Colon (tissue), 2 donors: Measurements from ENCODE around the gene MMP14.
"Not testable (repeated sequence)": the region's sequence is repeated elsewhere in the genome, so short reads cannot be mapped to it uniquely, and the experiment has no call there.

ENCODE experiments used
- FAIRE-seq: peaks from 2 replicates; lab custom pipeline; 2012; peaks lifted over from hg19 to GRCh38; lab: Jason Lieb, UNC
- donor health status: control.
- donor health status: control.

The MMP14 gene

DNA sequence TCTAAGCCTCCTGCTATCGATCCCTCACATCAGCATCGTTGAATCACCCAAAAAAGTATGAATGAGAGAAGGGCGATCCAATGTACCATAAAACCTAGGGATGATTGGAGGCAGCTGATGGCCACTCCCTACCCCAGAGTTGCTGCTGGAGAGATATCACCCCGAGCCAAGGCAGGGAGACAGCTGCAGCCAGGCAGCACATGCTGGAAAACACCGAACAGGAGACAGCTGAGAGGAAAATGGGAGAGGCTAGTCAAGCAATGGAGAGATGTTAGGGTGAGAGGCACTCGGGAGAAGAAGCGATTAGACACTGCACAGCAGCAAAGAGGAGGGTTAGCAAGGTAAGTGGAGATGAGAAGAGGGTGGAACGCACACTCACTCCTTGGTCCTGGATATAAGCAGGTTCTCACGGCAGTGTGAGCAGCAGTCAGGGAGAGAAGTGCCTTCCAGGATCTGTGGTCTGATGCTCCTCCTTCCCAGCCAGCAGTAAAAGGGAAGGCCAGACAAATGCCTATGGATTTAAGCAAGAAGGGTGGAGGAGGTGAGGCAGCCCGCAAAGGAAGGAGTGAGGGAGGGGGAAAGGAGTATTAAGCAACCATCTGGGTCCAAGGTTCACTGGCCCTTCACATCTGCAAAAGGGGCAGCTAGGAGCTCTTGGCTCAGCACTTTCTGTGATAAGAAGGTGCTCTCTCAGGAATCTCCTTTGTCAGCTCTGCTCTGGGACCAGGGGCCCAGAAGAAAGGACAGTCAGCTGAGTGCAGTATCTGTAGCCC lies 21.3 kb upstream of the MMP14 start, which contains the start of gene SLC7A7:
Gene SLC7A7, minus strand, starts transcription at position 495 of the 773 bp plus-strand sequence. CDS start 2,037 bp downstream, outside the sequence.
- no peak for FAIRE-seq

DNA sequence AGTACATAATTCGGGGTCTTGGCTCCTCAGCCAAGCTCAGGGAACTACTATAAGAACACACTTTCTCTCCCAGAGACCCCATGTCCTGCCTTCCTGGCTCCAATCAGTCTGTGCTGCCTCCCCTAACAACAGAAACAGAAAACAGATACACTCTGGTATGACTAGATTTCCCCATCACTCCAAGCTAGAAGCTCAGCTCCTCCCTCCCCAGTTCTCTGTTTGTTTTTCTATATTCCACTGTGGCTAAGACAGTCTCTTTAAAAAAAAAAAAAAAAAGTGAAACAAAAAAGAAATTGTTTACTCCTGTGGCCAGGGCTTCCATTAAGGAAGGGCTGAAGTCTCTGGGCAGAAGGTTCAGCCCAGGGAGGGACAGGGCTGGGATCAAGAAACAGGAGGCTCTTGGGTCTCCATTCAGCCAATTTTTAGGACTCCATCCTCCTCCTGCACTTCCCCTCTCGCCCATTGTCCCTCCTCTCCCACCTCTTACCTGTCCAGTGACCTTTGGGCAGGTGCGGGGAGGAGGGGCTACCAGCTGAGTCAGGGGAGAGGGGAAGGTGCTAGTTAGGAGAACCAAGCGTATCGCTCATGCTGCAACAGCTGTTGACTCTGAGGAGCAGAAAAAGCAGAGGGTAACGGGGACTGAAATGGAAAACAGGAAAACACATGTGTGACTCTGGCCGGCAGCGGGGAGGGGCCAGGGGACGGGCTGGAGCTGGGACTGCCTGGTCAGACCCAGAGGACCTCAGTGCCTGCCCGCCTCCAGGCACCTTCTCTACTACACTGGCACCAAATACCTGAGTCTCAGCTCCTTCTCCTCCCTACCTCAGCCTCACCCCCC lies 17.0 kb upstream of the MMP14 start:
- no peak for FAIRE-seq

DNA sequence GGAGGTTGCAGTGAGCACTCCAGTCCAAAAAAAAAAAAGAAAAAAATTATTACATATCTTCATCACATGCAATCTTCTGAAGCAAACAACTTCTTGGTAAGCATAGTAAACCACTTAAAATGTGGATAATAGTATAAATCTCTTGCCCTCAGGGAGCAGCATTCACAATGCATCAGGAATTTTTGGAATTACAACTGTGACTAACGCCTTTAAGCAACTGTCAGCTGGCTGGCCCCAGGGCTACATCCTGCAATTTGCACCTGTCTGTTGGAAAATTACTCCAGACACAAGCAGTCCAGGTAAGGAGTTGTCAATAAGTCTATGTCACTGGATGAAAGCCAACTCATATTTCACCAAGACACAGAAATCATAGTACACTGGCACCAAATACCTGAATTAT lies 15.7 kb upstream of the MMP14 start:
- FAIRE-seq, result no peak

DNA sequence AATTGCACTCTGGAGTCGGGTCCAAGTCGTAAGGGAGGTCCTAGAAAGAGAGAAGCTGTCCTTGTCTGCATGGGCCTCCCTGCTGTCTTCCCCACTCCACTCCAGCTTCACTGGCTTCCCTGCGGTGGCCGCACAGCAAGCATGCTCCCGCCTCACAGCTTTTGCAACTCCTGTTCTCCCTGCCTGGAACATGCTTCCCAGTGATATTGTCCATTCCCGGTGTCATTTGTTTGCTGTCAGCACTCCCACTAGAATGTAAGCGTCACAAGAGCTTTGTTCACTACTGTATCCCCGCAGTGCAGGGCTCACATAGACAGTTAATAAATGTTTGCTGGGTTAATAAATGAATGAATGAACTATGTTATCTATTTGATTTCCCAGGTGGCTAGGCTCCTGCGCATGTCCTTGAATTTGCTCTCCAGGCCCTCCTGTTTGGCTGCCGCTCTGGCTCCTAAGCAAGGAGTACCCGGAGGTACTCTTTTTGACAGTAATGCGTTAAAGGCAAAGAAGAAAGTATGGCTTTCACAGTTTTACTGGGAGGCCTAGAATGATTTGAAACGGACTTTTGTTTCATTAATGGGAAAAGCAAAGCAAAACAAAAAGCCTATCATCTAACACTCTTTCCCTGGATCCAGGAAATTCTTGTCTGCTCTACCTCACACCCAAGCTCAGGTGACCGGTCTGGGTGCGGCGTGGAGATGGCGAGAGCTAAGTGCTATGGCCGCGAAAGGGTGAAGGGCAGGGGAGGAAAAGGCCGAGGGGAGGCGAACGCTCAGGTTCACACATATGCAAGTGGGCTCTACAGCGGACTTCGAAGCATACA lies 15.0 kb upstream of the MMP14 start:
- no peak for FAIRE-seq

DNA sequence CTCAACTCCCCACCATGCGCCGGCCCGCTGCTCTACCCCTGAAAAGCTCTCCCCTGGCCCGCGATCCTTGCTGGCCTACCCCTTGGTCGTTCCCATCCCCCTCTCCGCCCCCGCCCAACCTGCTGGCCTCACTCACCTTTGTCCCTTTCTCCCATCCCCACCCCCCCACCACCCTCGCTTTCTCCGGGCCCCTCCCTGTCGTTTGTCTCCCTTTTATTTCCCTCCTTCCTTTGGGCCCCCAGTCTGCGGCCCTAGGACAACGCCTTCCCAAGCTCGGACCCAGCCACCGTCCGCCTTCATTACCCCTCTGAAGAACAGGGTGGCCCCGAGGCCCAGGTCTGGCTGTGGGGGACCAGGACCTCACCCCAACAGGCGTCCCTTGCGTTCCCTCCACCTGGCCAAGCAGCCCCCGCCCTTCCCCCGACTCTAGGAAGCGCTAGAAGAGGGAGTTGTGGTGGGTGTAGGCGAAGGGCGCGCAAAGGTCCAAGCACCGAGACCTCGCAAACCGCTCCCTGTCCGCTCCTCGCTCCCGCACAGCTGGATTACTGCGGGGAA lies 14.3 kb upstream of the MMP14 start:
- no peak for FAIRE-seq

DNA sequence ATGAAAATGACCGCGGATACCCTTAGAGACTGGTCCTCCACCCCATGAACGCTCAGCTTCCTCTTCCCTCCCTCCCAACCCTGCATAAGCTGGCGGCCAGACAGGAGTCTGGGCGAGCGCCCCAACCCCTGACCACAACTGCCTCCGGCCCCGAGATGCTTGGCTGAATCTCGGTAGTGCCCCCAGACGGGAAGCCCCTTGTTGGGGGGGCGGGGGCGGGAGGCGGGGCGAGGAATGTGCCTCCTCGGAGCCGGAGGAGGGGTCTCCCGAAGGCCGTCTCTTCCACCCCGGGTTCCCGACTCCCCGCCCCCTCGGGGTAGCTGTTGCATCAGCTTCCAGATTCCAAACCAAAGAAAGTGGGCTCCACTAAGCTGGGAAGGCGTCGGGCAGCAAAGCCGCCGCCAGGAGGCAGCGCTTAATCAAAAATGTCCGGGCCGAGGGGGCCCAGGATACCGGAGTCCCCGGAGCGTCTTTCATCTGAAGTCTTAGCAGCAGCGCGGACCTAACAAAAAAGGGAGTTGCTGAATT lies 13.8 kb upstream of the MMP14 start:
- FAIRE-seq, result no peak

DNA sequence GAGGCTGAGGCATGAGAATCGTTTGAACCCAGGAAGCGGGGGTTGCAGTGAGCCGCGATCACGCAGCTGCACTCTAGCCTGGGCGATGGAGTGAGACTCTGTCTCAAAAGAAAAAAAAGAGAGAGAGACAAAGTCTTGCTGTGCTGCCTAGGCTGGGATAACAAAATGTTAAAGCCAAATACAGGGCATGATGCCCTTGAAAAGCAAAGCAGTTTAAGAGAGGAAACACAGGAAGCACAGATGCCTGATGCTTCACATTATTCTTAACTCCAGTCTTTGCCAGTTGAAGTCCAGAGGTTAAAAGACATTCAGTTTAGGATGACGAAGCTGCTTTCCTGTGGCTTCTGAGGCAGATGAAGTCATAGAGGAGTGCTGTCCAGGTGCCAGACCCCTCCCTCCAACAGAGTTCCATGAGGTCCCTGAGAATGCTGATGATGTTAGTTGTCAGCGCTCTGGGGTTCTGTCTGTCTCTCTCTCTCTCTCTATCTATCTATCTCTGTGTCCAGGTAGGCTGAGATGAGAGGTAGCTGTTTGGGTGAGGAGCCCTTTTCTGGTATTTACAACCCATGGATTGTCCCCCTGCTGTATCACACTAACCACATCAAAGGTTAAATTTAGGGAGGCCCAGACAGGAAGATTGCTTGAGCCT lies 11.6 kb upstream of the MMP14 start:
- FAIRE-seq, result no peak

DNA sequence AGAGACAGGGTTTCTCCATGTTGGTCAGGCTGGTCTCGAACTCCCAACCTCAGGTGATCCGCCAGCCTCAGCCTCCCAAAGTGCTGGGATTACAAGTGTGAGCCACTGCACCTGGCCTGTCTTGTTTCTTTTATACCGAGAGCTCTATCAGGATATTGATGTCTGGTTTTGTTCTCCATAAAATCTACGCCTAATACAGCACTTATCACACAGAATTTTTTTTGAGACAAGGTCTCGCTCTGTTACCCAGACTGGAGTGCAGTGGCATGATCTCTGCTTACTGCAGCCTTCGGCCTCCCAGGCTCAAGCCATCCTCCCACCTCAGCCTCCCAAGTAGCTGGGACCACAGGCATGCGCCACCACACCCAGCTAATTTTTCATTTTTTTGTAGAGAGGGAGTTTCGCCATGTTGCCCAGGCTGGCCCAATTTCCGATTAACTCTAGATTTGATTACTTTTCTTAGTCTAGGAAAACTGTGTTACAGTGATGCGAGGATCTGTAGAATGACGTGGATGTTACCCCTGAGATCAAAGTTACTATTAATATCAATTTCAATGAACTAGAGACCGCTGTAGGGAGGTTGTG lies 7.2 kb upstream of the MMP14 start:
- FAIRE-seq, result not testable (repeated sequence)

DNA sequence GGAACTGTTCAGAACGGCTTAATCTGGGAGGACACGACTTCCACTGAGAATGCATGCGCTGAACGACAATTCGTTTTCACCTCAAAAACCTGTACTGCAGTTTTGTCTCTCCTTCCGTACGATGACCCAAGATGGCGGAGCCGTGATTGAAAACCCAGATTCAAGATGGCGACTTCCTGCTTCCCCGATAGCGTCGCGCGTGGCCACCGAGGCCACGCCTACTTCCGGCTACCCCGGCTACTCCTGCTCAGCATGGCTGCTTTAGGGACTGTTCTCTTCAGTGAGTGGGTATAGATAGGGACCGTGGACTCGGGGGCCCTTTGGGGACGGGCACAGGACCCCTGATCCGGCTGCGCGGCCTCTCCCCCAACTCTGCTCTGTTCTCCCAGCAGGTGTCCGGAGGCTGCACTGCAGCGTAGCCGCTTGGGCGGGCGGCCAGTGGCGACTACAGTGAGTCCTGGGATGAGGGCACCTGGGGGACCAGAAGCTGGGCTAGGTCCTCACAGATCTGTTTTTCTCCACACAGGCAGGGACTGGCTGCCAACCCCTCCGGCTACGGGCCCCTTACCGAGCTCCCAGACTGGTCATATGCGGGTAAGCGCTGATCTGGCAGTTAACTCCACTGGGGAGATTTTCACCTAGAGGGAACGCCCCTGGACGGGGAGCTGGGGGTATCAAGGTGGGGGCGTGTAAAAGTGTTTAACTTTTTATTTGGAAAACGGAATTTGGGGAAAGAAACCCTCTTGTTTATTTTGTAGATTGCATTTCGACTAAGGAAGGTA lies 6.5 kb upstream of the MMP14 start, which contains the start of gene MRPL52:
Gene MRPL52, plus strand, starts transcription at position 227 of the 782 bp plus-strand sequence. Its CDS starts 26 bp downstream, at position 253.
- FAIRE-seq, result no peak

DNA sequence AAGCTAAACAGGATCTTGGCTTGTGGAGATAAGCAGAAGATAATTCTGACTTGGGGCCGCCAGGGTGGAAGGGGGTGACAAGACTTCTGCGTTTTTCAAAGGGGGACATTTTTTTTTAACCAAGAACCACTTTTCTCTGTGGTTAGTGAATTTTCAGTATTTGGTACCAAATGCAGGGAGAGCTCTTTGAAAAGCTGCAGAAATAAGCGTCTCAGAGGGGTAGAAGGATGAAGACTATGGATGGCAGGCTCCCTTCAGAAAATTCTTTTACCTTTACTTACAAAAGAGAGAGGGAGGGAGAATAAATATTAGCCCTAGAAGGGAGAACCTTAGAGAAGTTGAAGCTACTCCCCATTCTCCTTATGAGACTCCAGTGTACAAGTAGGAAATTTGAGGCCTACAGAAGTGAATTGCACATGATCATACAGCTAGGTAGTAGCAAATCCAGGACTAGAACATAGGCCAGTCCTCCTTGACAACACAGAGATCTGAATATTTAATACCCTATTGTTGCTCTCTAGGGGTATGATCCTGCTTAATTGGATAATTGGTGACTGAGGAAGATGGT lies 5.9 kb upstream of the MMP14 start:
- FAIRE-seq, result no peak

DNA sequence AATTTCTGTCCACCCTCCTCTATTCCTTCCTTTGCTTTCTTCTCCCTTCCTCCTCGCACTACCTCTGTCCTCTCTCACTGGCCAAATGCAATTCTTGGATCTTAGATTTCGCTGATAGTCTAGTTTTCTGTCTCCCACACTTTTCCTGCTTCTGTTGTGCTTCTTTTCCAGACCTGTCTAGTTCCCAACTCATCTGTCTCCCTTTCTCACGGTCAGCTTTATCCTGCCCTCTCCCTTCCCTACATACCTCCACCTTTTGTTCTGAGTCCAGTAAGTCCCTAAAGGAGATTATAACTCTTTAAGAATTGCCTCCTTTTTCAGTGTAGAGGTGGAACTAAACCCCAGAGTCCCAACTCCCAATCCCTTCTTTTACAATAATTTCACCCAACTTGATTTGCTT lies 880 bp upstream of the MMP14 start:
- no peak for FAIRE-seq

DNA sequence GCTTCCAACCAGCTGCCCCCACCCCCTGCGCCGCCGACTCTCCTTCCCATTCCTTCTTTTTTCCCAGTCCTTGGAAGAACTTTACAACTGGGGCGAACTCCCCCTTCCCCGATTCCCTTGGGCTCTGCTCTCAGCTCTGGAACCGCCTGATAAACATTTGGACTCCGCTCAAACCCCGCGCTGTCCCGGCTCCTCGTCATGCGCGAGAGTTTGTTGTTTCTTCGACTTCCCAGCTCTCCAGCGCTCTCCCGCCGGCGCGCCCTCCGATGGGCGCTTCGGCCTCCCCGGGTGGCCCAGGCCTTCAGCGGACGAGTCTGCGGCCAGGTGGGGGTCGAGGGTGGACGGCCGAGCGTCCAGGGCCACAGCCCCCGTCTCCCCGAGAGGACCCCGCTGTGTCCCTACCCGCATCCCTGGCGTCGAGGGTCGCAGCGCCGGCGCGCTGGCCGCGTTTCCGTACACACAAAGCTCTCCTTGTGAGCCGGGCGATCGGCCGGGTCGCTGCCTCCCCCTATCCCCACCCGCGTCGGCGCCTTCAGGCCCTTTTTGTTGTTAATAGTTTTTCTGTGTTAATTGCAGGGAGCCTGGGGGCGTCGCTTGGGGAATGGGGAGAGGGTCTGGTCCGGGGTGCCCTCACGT lies 847 bp downstream of the MMP14 start:
- no peak for FAIRE-seq

DNA sequence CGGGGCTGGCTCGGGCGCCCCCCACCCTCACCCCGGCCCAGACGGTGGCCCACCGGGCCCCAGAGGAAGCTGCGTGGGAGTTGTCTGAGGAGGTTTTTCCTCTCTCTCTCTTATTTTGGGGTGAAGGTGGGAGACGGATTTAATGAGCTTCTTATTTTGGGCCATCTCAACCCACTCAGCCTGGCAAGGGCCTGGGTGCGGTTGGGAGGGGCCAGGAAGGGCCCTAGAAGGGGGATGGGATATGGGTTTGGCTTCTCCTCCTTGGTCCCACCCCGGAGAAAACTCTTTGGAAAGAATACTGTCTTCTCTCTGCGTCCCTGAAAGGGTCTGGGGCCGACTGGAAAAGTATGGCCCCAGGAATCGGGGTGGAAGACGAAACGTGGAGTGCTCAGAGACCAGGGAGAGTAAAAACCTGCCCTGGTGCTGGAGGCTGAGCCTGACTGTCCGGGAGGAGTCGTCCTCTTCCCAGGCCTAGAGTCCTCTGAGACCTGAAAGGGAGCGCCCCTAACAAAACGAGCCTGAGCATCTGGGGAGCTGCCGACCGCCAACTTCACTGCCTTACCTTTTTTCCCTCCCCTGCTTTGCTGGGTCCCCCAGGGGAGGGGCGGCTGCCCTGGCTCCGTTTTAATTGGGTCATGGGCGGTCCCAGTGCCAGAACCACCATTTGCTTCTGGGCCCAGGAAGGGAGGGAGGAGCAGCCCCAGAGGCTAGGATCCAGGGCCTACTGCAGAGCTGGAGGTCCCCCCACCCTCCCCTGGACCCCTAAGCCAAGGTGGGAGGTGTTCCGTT lies 1.6 kb downstream of the MMP14 start:
- no peak for FAIRE-seq

DNA sequence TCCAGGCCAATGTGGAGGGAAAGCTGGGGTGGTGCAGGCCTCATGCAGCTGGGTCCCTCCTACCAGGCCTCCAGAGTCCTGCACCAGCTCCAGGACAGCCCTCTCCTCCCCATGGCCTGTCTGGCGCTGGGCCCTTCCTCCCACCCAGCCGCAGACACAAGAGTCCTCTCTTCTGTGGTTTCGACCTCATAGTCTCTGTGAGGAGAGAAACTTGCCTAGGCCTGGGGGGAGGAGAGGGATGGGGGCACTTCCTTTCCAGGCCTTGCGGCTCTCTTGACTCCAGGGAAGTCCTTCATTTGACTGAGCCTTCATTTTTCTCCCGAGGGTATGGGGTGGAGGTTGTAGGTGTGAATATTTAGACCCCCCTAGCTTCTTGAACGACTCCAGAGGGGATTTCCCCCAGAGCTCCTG lies 2.3 kb downstream of the MMP14 start:
- FAIRE-seq, result no peak

DNA sequence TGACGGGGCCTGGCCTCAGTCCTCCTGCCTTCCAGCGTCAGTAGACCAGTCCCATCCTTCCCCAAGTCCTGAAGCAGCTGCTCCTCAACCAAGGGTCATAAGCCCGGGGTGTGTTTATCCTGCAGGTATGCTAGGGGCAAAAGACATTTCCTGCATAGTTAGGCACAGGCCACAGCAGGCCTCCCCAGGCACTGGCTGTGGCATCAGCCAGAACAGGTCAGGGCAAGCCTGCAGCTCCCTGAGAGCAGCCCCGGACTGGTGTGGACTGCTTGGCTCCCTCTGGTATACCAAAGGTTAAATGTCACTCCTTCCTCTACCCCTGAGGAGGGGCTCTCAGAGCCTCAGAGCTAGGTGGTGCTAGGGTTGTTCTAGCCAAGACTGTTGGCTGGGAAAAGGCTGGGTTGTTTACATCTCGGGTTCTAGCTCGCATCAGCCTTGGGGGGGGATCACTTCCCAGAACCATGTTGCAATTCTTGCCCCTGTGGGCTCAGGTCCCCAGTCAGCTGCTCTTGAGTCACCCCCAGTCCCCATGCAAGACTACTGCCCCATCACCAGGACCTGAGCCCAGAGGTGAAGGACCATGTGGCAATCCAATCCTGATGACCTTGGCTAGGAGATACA lies 2.9 kb downstream of the MMP14 start:
- FAIRE-seq, result no peak

DNA sequence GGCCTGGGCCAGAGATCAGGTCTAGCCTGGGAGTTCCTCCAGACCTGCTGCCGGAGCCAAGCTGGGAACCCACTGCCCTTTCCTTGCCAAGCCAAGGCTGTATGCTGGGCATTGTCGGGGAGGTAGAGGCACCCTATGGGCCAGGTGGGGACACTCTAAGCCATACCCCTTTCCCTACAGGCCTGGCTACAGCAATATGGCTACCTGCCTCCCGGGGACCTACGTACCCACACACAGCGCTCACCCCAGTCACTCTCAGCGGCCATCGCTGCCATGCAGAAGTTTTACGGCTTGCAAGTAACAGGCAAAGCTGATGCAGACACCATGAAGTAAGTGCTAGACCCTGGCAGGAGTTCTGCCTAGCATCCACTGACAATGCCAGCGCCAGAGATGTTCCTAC lies 4.9 kb downstream of the MMP14 start:
- no peak for FAIRE-seq

DNA sequence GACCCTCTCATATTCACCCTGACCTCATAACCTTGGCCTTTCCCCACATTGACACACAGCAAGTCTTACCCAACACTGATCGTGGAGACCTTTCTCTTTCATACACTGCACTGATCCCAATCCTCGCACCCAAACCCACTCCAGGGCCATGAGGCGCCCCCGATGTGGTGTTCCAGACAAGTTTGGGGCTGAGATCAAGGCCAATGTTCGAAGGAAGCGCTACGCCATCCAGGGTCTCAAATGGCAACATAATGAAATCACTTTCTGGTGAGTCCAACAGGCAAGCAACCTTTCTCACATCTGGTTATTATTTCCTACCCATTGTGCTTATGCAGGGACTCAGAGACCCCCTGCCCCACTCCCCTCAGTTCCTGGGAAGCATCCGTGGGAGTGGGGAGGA lies 5.4 kb downstream of the MMP14 start:
- no peak for FAIRE-seq
